Sigmoid colon (tissue), 7 donors: ENCODE measurements around the gene NPL. TPM values are rescaled to one million over a fixed set of nuclear protein-coding genes. Genes with fewer than 3 reads are reported as not detected.

Source experiments
- DNase-seq: peaks from one replicate; pipeline ENCODE4 v3.0.0-alpha.2; 2019
- H3K27ac ChIP-seq, 4 donors: fragments of 200-600 bp; sonication (generic); one replicate each; pipeline ENCODE4 v1.5.1; 2016 to 2019; ENCODE audit warnings: mild to moderate bottlenecking in 1 of 4
- H3K27me3 ChIP-seq, 3 donors: fragments of 200-600 bp; sonication (generic); one replicate each; pipeline ENCODE4 v1.5.1; 2019; ENCODE audit warnings: mild to moderate bottlenecking in 1 of 3
- H3K36me3 ChIP-seq, 4 donors: fragments of 200-600 bp; sonication (generic); one replicate each; pipeline ENCODE4 v1.5.1; 2016 to 2019
- H3K4me1 ChIP-seq, 4 donors: fragments of 200-600 bp; sonication (generic); one replicate each; pipeline ENCODE4 v1.5.1; 2017 to 2019
- H3K4me3 ChIP-seq, 4 donors: fragments of 200-600 bp; sonication (generic); one replicate each; pipeline ENCODE4 v1.5.1; 2017 to 2019; ENCODE audit warnings: mild to moderate bottlenecking in 2 of 4, moderate library complexity in 1 of 4
- H3K9me3 ChIP-seq, 4 donors: fragments of 200-600 bp in 3 of 4; sonication (generic) in 3 of 4; one replicate each; pipeline versions ENCODE4 v1.5.1 to v1.6.1; 2013 to 2019
- EP300 ChIP-seq, 4 donors: sonication (generic); formaldehyde crosslinking; IDR thresholded peaks; one replicate each; pipeline ENCODE4 v1.6.1; 2017; ENCODE audit warnings: antibody characterized with exemption in 4 of 4
- POLR2A ChIP-seq, 2 donors: fragments of 450-650 bp; IDR thresholded peaks; one replicate each; pipeline ENCODE4 v1.6.1; 2016; ENCODE audit warnings: antibody characterized with exemption in 2 of 2, mild to moderate bottlenecking in 2 of 2, moderate library complexity in 2 of 2
- POLR2AphosphoS5 ChIP-seq, 4 donors: sonication (generic); formaldehyde crosslinking; IDR thresholded peaks; one replicate each; pipeline ENCODE4 v1.6.1; 2017; ENCODE audit warnings: antibody characterized with exemption in 4 of 4
- WGBS, 2 donors: extraction: QIAGEN DNeasy Blood & Tissue Kit; methylation state at CpG; one replicate each; pipeline ENCODE4 v1.1.7; 2013; 5-methylcytosine and 5-hydroxymethylcytosine counted together
- intact Hi-C: fragments of 100-400 bp; cut with DNase I; formaldehyde crosslinking; loops from one replicate; pipeline ENCODE4 v1.15.1; 2023
- polyA plus RNA-seq, 3 donors: library from polyadenylated mRNA; stranded (reverse); fragments of 200-250 nt; gene quantifications; one replicate each; pipeline ENCODE4 v1.2.3, GENCODE V29; 2013
- total RNA-seq, 4 donors: library from RNA; depleted of rRNA; stranded (reverse); fragments of >200 nt; gene quantifications; one replicate each; pipeline ENCODE4 v1.1.0, GENCODE V29; 2016
- TF ChIP-seq, protein P1 (sequence below), 4 experiments: fragments of 450-650 bp in 3 of 4; fragments of 200-600 bp in 1 of 4; IDR thresholded peaks; one replicate each; pipeline ENCODE4 v1.5.1; 2016 to 2019; ENCODE audit warnings: antibody characterized with exemption in 4 of 4, mild to moderate bottlenecking in 3 of 4, moderate library complexity in 2 of 4
- donor health status: healthy with polysubstance abuse.
- donor health status: Bipolar disorder and iron deficiency.
- donor health status: healthy.

Gene NPL
- total and polyA plus RNA-seq, 7 donors = 7.2 to 19.9 (median 12.5) TPM

DNA sequence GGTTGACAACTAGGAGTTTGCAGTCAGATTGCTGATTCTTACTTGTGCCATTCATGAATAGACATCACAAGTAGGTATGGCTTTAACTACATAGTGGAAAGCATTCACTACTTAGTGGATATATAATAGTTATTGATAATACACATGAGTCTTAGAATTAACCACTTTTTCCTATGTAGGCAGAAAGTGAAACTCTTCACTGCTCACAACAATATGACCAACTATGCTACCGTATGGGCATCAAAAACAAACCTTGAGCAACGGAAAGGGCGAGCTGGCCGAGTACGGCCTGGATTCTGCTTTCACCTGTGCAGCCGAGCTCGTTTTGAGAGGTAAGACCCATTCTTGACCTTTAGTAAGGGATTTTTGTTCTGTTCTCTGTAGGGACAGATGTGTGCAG, 88.3 kb downstream of the NPL start:
- TF ChIP-seq POLR2A (IDR thresholded peaks at IDR 0.05) = no peak
- TF ChIP-seq, protein P1, sequence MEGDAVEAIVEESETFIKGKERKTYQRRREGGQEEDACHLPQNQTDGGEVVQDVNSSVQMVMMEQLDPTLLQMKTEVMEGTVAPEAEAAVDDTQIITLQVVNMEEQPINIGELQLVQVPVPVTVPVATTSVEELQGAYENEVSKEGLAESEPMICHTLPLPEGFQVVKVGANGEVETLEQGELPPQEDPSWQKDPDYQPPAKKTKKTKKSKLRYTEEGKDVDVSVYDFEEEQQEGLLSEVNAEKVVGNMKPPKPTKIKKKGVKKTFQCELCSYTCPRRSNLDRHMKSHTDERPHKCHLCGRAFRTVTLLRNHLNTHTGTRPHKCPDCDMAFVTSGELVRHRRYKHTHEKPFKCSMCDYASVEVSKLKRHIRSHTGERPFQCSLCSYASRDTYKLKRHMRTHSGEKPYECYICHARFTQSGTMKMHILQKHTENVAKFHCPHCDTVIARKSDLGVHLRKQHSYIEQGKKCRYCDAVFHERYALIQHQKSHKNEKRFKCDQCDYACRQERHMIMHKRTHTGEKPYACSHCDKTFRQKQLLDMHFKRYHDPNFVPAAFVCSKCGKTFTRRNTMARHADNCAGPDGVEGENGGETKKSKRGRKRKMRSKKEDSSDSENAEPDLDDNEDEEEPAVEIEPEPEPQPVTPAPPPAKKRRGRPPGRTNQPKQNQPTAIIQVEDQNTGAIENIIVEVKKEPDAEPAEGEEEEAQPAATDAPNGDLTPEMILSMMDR (IDR thresholded peaks at IDR 0.05) = no peak
- TF ChIP-seq POLR2AphosphoS5 (IDR thresholded peaks at IDR 0.05) = no peak
- TF ChIP-seq EP300 (IDR thresholded peaks at IDR 0.05) = no peak
- H3K36me3 ChIP-seq = peaks cover 65 to 100% (median 88%) of the 10 kb centered on the region in 4 donors
- WGBS, 2 donors = 91 to 92% methylated on average over 7 of the region's 7 CpGs
- H3K27me3 ChIP-seq = no peaks in the 10 kb centered on the region
- H3K27ac ChIP-seq = no peak overlapping the region
- no peak for DNase-seq
- no peak overlapping the region for H3K4me3 ChIP-seq
- intact Hi-C loops = no loop called here
- H3K9me3 ChIP-seq = no peaks in the 10 kb centered on the region
- H3K4me1 ChIP-seq = no peaks in the 10 kb centered on the region

Other genes starting within 250 kb of the NPL start
- gene RNASEL, start 200.5 kb upstream of the NPL start, total RNA-seq = 1 to 10 TPM; 6.2 to 10.0 (median 7.5) TPM
- gene RNASEL, start 200.5 kb upstream of the NPL start, polyA plus RNA-seq = 1 to 10 TPM; 6.0 to 8.1 (median 7.4) TPM
- 10 to 100 TPM in 1 of 4 donors, 1 to 10 TPM in 2, under 1 TPM in 1; 0.83 to 12.4 (median 2.6) TPM for gene RGS16, start 185.4 kb upstream of the NPL start, total RNA-seq
- 1 to 10 TPM in 2 of 3 donors, under 1 TPM in 1; 0.46 to 4.4 (median 1.2) TPM for gene RGS16, start 185.4 kb upstream of the NPL start, polyA plus RNA-seq
- under 1 TPM in 1 of 4 donors, not detected in 3; 0.54 TPM for gene RGS8, start 105.2 kb upstream of the NPL start, total RNA-seq
- gene RGS8, start 105.2 kb upstream of the NPL start, polyA plus RNA-seq = under 1 TPM in 2 of 3 donors, not detected in 1; under 0.01 to 0.04 TPM
- gene DHX9, start 49.6 kb downstream of the NPL start, total RNA-seq = 10 to 100 TPM; 66.4 to 75.4 (median 69.0) TPM
- gene DHX9, start 49.6 kb downstream of the NPL start, polyA plus RNA-seq = 10 to 100 TPM; 25.4 to 96.7 (median 37.8) TPM
- not detected for gene SHCBP1L, start 163.4 kb downstream of the NPL start, total RNA-seq
- not detected for gene SHCBP1L, start 163.4 kb downstream of the NPL start, polyA plus RNA-seq
- 100 to 1,000 TPM; 269 to 542 (median 281) TPM for gene LAMC1, start 233.6 kb downstream of the NPL start, total RNA-seq
- gene LAMC1, start 233.6 kb downstream of the NPL start, polyA plus RNA-seq = 10 to 100 TPM in 2 of 3 donors, 1 to 10 TPM in 1; 3.5 to 28.9 (median 18.0) TPM